Tibial nerve (tissue), 4 donors: ENCODE measurements around the gene RAB4B. TPM values are rescaled to one million over a fixed set of nuclear protein-coding genes. Genes with fewer than 3 reads are reported as not detected.
A peak's percentile ranks its signal among the peaks of the same experiment; 100 is the strongest.

Experiments used
- DNase-seq, 2 donors: peaks; one replicate each; pipeline ENCODE4 v3.0.0-alpha.2; 2019; ENCODE audit warnings: low spot score in 2 of 2
- H3K27ac ChIP-seq, 4 donors: fragments of 200-600 bp; sonication (generic) in 3 of 4; one replicate each; pipeline ENCODE4 v1.5.1; 2017 to 2019; ENCODE audit warnings: mild to moderate bottlenecking in 1 of 4
- H3K27me3 ChIP-seq, 2 donors: fragments of 200-600 bp; sonication (generic) in 1 of 2; one replicate each; pipeline versions ENCODE4 v1.5.1 to v1.6.0; 2017 to 2019
- H3K36me3 ChIP-seq, 3 donors: fragments of 200-600 bp; sonication (generic); one replicate each; pipeline ENCODE4 v1.5.1; 2018 to 2019
- H3K4me1 ChIP-seq, 4 donors: fragments of 200-600 bp; sonication (generic) in 3 of 4; one replicate each; pipeline ENCODE4 v1.5.1; 2017 to 2019
- H3K4me3 ChIP-seq, 4 donors: fragments of 200-600 bp; sonication (generic) in 3 of 4; one replicate each; pipeline ENCODE4 v1.5.1; 2017 to 2019; ENCODE audit warnings: mild to moderate bottlenecking in 1 of 4, moderate library complexity in 1 of 4
- H3K9me3 ChIP-seq, 4 donors: fragments of 200-600 bp; sonication (generic) in 3 of 4; one replicate each; pipeline ENCODE4 v1.5.1; 2017 to 2019
- CTCF ChIP-seq, 5 experiments: fragments of 200-600 bp in 3 of 5; fragments of 450-650 bp in 2 of 5; sonication (generic) in 3 of 5; IDR thresholded peaks; one replicate each; pipeline ENCODE4 v1.5.1; 2016 to 2019; ENCODE audit warnings: antibody characterized with exemption in 5 of 5, mild to moderate bottlenecking in 3 of 5, moderate library complexity in 2 of 5
- EP300 ChIP-seq, 2 donors: sonication (generic); formaldehyde crosslinking; IDR thresholded peaks; one replicate each; pipeline ENCODE4 v1.6.1; 2017; ENCODE audit warnings: antibody characterized with exemption in 2 of 2, mild to moderate bottlenecking in 1 of 2
- POLR2A ChIP-seq, 2 donors: fragments of 450-650 bp; IDR thresholded peaks; one replicate each; pipeline ENCODE4 v1.6.1; 2017; ENCODE audit warnings: antibody characterized with exemption in 2 of 2, mild to moderate bottlenecking in 2 of 2, moderate library complexity in 2 of 2
- WGBS, 2 donors: methylation state at CpG; one replicate each; pipeline ENCODE4 v1.1.5; 2018; 5-methylcytosine and 5-hydroxymethylcytosine counted together
- total RNA-seq, 4 donors: library from RNA; depleted of rRNA; stranded (reverse); fragments of >200 nt; gene quantifications; one replicate each; pipeline ENCODE4 v1.1.0, GENCODE V29; 2016

Gene RAB4B
- total RNA-seq, 4 donors from 2014 or later, result 38.3 to 66.6 (median 52.0) TPM

GRCh38 chr19:40804783-40805242 lies 26.8 kb downstream of the RAB4B start:
- Histone ChIP-seq H3K4me1 (peaks cover 0 to 99% (median 85%) of the 10 kb centered on the region in 4 donors), H3K27me3 (no peaks in the 10 kb centered on the region), H3K9me3 (no peaks in the 10 kb centered on the region), H3K4me3 (no peak overlapping the region), H3K27ac (peak overlapping the region in 3 of 4 donors; percentile 68 to 98 (median 97)), H3K36me3 (peaks cover 4 to 48% (median 7%) of the 10 kb centered on the region in 3 donors)
- TF ChIP-seq CTCF (IDR thresholded peaks at IDR 0.05) (no peak), POLR2A (IDR thresholded peaks at IDR 0.05) (no peak), EP300 (IDR thresholded peaks at IDR 0.05) (no peak)
- DNase-seq, result no peak
- 37 to 52% methylated on average over 7 of the region's 7 CpGs for WGBS, 2 donors

GRCh38 chr19:40805258-40805868 lies 27.3 kb downstream of the RAB4B start:
- H3K27ac ChIP-seq, result peak overlapping the region in 3 of 4 donors; percentile 68 to 98 (median 97)
- WGBS, 2 donors, result 61 to 71% methylated on average over 2 of the region's 2 CpGs
- peaks cover 4 to 47% (median 7%) of the 10 kb centered on the region in 3 donors for H3K36me3 ChIP-seq
- TF ChIP-seq POLR2A (IDR thresholded peaks at IDR 0.05) (no peak), EP300 (IDR thresholded peaks at IDR 0.05) (no peak), CTCF (IDR thresholded peaks at IDR 0.05) (no peak)
- H3K9me3 ChIP-seq, result no peaks in the 10 kb centered on the region
- peaks cover 0 to 99% (median 85%) of the 10 kb centered on the region in 4 donors for H3K4me1 ChIP-seq
- no peak overlapping the region for H3K4me3 ChIP-seq
- DNase-seq, result no peak
- no peaks in the 10 kb centered on the region for H3K27me3 ChIP-seq

- TF ChIP-seq POLR2A (IDR thresholded peaks at IDR 0.05), result peak in 1 of 2 donors; percentile 29
- TF ChIP-seq CTCF (IDR thresholded peaks at IDR 0.05), result peak; percentile 75 to 96 (median 92)
- peak in 1 of 2 donors; percentile 88 for TF ChIP-seq EP300 (IDR thresholded peaks at IDR 0.05)
- WGBS, 2 donors, result 13 to 23% methylated on average over 23 to 26 of the region's 26 CpGs
- Histone ChIP-seq H3K4me3 (peak overlapping the region in 3 of 4 donors; percentile 6 to 28 (median 22)), H3K4me1 (peaks cover 0 to 92% (median 78%) of the 10 kb centered on the region in 4 donors), H3K36me3 (peaks cover 4 to 38% (median 7%) of the 10 kb centered on the region in 3 donors), H3K27me3 (no peaks in the 10 kb centered on the region), H3K27ac (peak overlapping the region; percentile 57 to 98 (median 82)), H3K9me3 (no peaks in the 10 kb centered on the region)
- peak; percentile 71 to 84 for DNase-seq
These were observed 28.5 kb downstream of the RAB4B start for GRCh38 chr19:40806423-40807146.

GRCh38 chr19:40807147-40808020 lies 29.3 kb downstream of the RAB4B start:
- Histone ChIP-seq H3K9me3 (no peaks in the 10 kb centered on the region), H3K27ac (peak overlapping the region in 3 of 4 donors; percentile 68 to 98 (median 97)), H3K4me3 (peak overlapping the region in 1 of 4 donors; percentile 22), H3K36me3 (peaks cover 4 to 38% (median 7%) of the 10 kb centered on the region in 3 donors), H3K4me1 (peaks cover 0 to 92% (median 79%) of the 10 kb centered on the region in 4 donors), H3K27me3 (no peaks in the 10 kb centered on the region)
- 60 to 65% methylated on average over 18 of the region's 18 CpGs for WGBS, 2 donors
- no peak for DNase-seq
- TF ChIP-seq POLR2A (IDR thresholded peaks at IDR 0.05) (no peak), EP300 (IDR thresholded peaks at IDR 0.05) (no peak), CTCF (IDR thresholded peaks at IDR 0.05) (peak in 3 of 5 experiments; percentile 28 to 44 (median 31))
